Neural progenitor cell (in vitro differentiated cells): ENCODE results near the gene IGSF21. TPM values are rescaled to one million over a fixed set of nuclear protein-coding genes. Genes with fewer than 3 reads are reported as not detected.
"Not testable (repeated sequence)": the region's sequence is repeated elsewhere in the genome, so short reads cannot be mapped to it uniquely, and the experiment has no call there.

Source experiments
- DNase-seq: peaks from one replicate; pipeline ENCODE4 v3.0.0-alpha.2; 2016; ENCODE audit warnings: low spot score
- H2AFZ ChIP-seq: fragments of 200-600 bp; sonication (generic); replicated peaks from 2 replicates; pipeline ENCODE4 v1.6.1; 2016; ENCODE audit warnings: antibody characterized with exemption
- H3F3A ChIP-seq: fragments of 200-600 bp; sonication (generic); 2 replicates; pipeline ENCODE4 v1.6.1; 2016; ENCODE audit warnings: antibody characterized with exemption, low read depth
- H3K27ac ChIP-seq: fragments of 200-600 bp; sonication (generic); 2 replicates; pipeline ENCODE4 v1.5.1; 2016; ENCODE audit warnings: mild to moderate bottlenecking
- H3K27me3 ChIP-seq: fragments of 200-600 bp; sonication (generic); 2 replicates; pipeline ENCODE4 v1.6.1; 2016; ENCODE audit warnings: mild to moderate bottlenecking, moderate library complexity
- H3K36me3 ChIP-seq: fragments of 200-600 bp; sonication (generic); 2 replicates; pipeline ENCODE4 v1.5.1; 2016
- H3K4me1 ChIP-seq: fragments of 200-600 bp; sonication (generic); 2 replicates; pipeline ENCODE4 v1.6.1; 2016; ENCODE audit warnings: mixed run types
- H3K4me2 ChIP-seq: fragments of 200-600 bp; sonication (generic); 2 replicates; pipeline ENCODE4 v1.6.1; 2016
- H3K4me3 ChIP-seq: fragments of 200-600 bp; sonication (generic); 2 replicates; pipeline ENCODE4 v1.5.1; 2016
- H3K79me2 ChIP-seq: fragments of 200-600 bp; sonication (generic); 2 replicates; pipeline ENCODE4 v1.6.1; 2016; ENCODE audit warnings: low read depth
- H3K9ac ChIP-seq: fragments of 200-600 bp; sonication (generic); 2 replicates; pipeline ENCODE4 v1.6.1; 2016
- H3K9me3 ChIP-seq: fragments of 200-600 bp; sonication (generic); 2 replicates; pipeline ENCODE4 v1.5.1; 2016; ENCODE audit warnings: low read depth
- H4K20me1 ChIP-seq: fragments of 200-600 bp; sonication (generic); 2 replicates; pipeline ENCODE4 v1.6.1; 2016; ENCODE audit warnings: low read depth
- H3K27ac Mint-ChIP-seq: 3 replicates; pipeline ENCODE4 v1.8.0; 2021; ENCODE audit warnings: mixed read lengths
- H3K27me3 Mint-ChIP-seq: 2 replicates; pipeline ENCODE4 v1.8.0; 2022; ENCODE audit warnings: low read depth, mild to moderate bottlenecking, inconsistent platforms, moderate library complexity, mixed read lengths; ENCODE audit not compliant: insufficient read depth
- H3K36me3 Mint-ChIP-seq: 3 replicates; pipeline ENCODE4 v1.8.0; 2021; ENCODE audit warnings: mixed read lengths
- H3K4me1 Mint-ChIP-seq: 3 replicates; pipeline ENCODE4 v1.8.0; 2021; ENCODE audit warnings: mixed read lengths
- H3K4me3 Mint-ChIP-seq: 3 replicates; pipeline ENCODE4 v1.8.0; 2021; ENCODE audit warnings: mild to moderate bottlenecking, moderate library complexity, mixed read lengths
- H3K9me3 Mint-ChIP-seq: 3 replicates; pipeline ENCODE4 v1.8.0; 2020; ENCODE audit warnings: mixed read lengths
- EZH2 ChIP-seq: fragments of 200-600 bp; sonication (generic); IDR thresholded peaks from 2 replicates; pipeline ENCODE4 v1.6.1; 2017; ENCODE audit warnings: antibody characterized with exemption, mild to moderate bottlenecking, moderate library complexity
- EZH2phosphoT487 ChIP-seq: fragments of 200-600 bp; sonication (generic); IDR thresholded peaks from 2 replicates; pipeline ENCODE4 v1.6.1; 2017; ENCODE audit warnings: antibody characterized with exemption
- total RNA-seq: library from RNA; depleted of rRNA; stranded (reverse); fragments of >200 nt; gene quantifications from 2 replicates; pipeline ENCODE4 v1.2.3, GENCODE V29; 2015; ENCODE audit warnings: low replicate concordance
- TF ChIP-seq, protein P1 (sequence below): fragments of 200-600 bp; sonication (generic); IDR thresholded peaks from 2 replicates; pipeline ENCODE4 v1.5.1; 2017; ENCODE audit warnings: antibody characterized with exemption, mild to moderate bottlenecking

Gene IGSF21
- total RNA-seq, 1 donor from 2014 or later = 1.7 TPM

- Histone ChIP-seq H3K4me2 (no peak overlapping the region), H4K20me1 (no peaks in the 10 kb centered on the region), H3K79me2 (no peaks in the 10 kb centered on the region), H3F3A (peaks cover 63% of the 10 kb centered on the region), H2AFZ (no peak overlapping the region), H3K9me3 (no peaks in the 10 kb centered on the region), H3K4me3 (no peak overlapping the region), H3K27ac (no peak overlapping the region), H3K36me3 (no peaks in the 10 kb centered on the region), H3K4me1 (peaks cover 67% of the 10 kb centered on the region), H3K9ac (no peak overlapping the region), H3K27me3 (no peaks in the 10 kb centered on the region)
- DNase-seq = no peak
- Mint-ChIP-seq H3K9me3 (peaks cover 15% of the 10 kb centered on the region), H3K27ac (no peak overlapping the region), H3K4me1 (peaks cover 3% of the 10 kb centered on the region), H3K36me3 (peaks cover 3% of the 10 kb centered on the region), H3K4me3 (no peak overlapping the region), H3K27me3 (peaks cover 12% of the 10 kb centered on the region)
- no peak for TF ChIP-seq EZH2
- no peak for TF ChIP-seq EZH2phosphoT487
- TF ChIP-seq, protein P1, sequence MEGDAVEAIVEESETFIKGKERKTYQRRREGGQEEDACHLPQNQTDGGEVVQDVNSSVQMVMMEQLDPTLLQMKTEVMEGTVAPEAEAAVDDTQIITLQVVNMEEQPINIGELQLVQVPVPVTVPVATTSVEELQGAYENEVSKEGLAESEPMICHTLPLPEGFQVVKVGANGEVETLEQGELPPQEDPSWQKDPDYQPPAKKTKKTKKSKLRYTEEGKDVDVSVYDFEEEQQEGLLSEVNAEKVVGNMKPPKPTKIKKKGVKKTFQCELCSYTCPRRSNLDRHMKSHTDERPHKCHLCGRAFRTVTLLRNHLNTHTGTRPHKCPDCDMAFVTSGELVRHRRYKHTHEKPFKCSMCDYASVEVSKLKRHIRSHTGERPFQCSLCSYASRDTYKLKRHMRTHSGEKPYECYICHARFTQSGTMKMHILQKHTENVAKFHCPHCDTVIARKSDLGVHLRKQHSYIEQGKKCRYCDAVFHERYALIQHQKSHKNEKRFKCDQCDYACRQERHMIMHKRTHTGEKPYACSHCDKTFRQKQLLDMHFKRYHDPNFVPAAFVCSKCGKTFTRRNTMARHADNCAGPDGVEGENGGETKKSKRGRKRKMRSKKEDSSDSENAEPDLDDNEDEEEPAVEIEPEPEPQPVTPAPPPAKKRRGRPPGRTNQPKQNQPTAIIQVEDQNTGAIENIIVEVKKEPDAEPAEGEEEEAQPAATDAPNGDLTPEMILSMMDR = no peak
Measured at GRCh38 chr1:18415448-18416027, 307.9 kb downstream of the IGSF21 start.

GRCh38 chr1:18416126-18416525 lies 308.5 kb downstream of the IGSF21 start:
- H2AFZ ChIP-seq, H3K4me3 Mint-ChIP-seq, H3K27ac ChIP-seq, H3K4me2 ChIP-seq, H3K9me3 ChIP-seq, H3K4me3 ChIP-seq, DNase-seq, H4K20me1 ChIP-seq, H3K27me3 ChIP-seq, H3K9ac ChIP-seq, H3K4me1 Mint-ChIP-seq, H3K27ac Mint-ChIP-seq, H3K36me3 ChIP-seq, H3K79me2 ChIP-seq, H3K36me3 Mint-ChIP-seq: not testable (repeated sequence)
- peaks cover 12% of the 10 kb centered on the region for H3K27me3 Mint-ChIP-seq
- Histone ChIP-seq H3F3A (peaks cover 57% of the 10 kb centered on the region), H3K4me1 (peaks cover 64% of the 10 kb centered on the region)
- H3K9me3 Mint-ChIP-seq = peaks cover 15% of the 10 kb centered on the region

DNA sequence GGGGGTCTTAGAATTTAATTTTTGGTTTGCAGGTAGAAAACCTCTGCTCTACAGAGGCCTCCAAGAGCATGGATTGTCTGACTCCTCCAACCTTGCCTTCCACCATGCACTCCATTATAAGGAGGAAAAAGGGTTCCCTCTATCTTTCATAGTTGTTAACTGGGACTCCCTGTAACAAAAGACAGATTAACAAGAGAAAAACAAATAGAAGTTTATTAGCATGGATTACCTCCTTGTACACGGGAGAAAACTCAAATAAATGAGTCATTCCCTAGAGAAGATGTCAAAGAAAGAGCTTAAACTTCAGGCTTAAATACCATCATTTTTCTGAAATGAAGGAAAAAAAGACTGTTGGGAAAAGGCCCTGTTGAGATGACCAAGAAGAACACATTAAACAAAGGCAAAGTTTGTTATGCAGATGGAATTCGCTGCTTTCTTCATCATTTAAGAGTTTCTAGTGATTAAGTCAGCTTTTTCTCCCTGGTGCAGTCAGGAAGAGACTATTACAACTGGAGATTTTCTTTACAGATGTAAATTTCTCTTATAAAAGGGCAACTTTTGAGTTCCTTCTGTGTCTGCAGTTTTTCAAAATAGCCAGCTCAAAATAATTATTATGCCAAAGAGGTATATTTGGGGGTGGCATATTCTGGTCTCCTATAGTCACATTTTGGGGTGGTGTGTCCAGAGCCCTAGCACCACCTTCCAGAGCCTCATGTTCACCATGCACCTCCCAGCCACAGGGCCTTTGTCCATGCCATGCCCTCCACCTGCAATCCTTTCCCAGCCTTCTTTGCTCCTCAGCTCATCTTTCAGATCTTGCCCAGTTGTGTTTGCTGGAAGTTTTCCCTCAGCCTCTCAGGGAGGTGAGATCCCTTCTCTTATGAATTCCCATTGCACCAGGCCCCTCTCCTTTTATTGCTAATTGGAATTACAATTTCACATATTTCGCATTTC lies 310.0 kb downstream of the IGSF21 start:
- H3K36me3 Mint-ChIP-seq = no peaks in the 10 kb centered on the region
- Histone ChIP-seq H3F3A (peaks cover 42% of the 10 kb centered on the region), H3K27me3 (no peaks in the 10 kb centered on the region), H3K27ac (no peak overlapping the region), H3K4me3 (no peak overlapping the region), H2AFZ (no peak overlapping the region), H3K4me2 (peak overlapping the region; percentile 19), H3K9ac (no peak overlapping the region), H4K20me1 (no peaks in the 10 kb centered on the region), H3K36me3 (no peaks in the 10 kb centered on the region), H3K4me1 (peaks cover 49% of the 10 kb centered on the region), H3K9me3 (no peaks in the 10 kb centered on the region), H3K79me2 (no peaks in the 10 kb centered on the region)
- peaks cover 7% of the 10 kb centered on the region for H3K9me3 Mint-ChIP-seq
- H3K27ac Mint-ChIP-seq = no peak overlapping the region
- H3K4me3 Mint-ChIP-seq = no peak overlapping the region
- TF ChIP-seq EZH2phosphoT487 (no peak), EZH2 (no peak)
- TF ChIP-seq, protein P1 = no peak
- peaks cover 3% of the 10 kb centered on the region for H3K4me1 Mint-ChIP-seq
- H3K27me3 Mint-ChIP-seq = peaks cover 12% of the 10 kb centered on the region
- no peak for DNase-seq
